ENCODE results near the gene GAS2L1.

DNA sequence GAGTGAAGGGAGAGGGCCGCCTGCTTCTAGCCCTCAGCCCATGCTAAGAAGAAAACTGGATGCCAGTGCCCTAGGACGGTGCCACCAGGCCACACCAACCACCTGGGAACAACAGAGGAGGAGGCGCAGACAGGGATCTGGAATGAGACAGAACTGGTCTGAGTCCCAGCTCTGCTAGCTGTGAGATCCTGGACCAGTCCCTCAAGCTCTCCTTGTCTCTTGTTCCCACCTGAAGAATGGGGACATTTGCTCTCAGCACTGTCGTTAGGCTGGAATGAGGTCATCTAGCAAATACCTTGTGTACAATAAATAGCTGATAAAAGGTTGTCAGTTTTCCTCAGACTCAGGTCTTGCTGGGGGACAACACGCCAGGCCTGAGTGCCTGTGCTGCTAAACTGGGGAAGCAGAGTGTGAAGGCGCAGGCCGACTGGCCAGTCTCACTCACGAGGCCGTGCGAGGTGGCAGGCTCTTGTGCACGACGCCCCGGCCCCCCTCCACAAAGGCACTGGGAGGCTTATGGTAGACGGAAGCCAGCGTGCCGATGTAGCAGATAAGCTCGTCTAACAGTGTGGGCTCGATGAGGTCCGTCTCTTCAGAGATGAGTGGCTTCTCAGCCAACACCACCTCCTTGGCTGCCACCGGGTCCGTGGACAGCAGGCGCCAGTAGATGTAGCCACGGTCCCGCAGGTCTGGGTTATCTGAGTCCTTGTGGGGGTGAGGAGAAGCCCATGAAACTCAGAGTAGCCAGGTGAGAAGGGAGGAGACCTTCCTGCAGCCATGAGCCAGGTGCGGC, 34.8 kb downstream of the GAS2L1 start:
- TF ChIP-seq POLR2A (IDR thresholded peaks at IDR 0.05) (no peak), POLR2AphosphoS5 (IDR thresholded peaks at IDR 0.05) (no peak)
- TF ChIP-seq, protein P1, sequence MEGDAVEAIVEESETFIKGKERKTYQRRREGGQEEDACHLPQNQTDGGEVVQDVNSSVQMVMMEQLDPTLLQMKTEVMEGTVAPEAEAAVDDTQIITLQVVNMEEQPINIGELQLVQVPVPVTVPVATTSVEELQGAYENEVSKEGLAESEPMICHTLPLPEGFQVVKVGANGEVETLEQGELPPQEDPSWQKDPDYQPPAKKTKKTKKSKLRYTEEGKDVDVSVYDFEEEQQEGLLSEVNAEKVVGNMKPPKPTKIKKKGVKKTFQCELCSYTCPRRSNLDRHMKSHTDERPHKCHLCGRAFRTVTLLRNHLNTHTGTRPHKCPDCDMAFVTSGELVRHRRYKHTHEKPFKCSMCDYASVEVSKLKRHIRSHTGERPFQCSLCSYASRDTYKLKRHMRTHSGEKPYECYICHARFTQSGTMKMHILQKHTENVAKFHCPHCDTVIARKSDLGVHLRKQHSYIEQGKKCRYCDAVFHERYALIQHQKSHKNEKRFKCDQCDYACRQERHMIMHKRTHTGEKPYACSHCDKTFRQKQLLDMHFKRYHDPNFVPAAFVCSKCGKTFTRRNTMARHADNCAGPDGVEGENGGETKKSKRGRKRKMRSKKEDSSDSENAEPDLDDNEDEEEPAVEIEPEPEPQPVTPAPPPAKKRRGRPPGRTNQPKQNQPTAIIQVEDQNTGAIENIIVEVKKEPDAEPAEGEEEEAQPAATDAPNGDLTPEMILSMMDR (IDR thresholded peaks at IDR 0.05): no peak
